ENCODE results near the gene ART3. TPM values are rescaled to one million over a fixed set of nuclear protein-coding genes. Genes with fewer than 3 reads are reported as not detected.

Gene ART3
- polyA plus RNA-seq, 2 of the 4 experiments (the other 2 are of a cell fraction) = not detected

DNA sequence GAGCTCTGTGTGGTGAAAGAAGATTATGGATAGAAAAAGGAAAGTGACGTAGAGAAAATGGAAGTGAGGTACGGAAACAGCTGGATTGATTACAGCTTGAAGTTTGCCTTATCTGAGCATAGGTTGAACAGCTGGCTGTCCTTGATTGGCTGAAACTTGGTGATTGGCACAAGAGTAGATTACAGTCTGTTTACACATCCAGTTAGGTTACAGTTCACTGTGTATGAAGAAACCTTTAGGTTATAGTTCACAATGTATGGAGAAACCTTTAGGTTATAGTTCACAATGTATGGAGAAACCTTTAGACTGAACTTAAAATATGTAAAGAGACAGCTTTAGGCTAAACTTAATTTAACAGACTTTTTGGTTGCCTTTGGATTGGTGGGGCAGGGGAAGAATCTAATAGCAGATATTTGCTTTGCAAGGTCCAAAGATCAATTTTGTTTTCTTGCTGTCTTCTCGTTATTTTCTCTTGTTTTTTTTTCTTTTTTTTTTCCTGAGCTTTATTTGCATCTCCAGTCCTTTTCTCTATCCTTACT is 15.6 kb upstream of the ART3 start:
- H3K9me3 ChIP-seq = no peaks in the 10 kb centered on the region
- H3K4me2 ChIP-seq = no peak overlapping the region
- 57% methylated on average over 3 of the region's 3 CpGs for WGBS (ENCODE audit: missing lambda C conversion rate)
- DNase-seq (ENCODE audit: low read depth in 1 of 2, low spot score in 1 of 2) (no peak), FAIRE-seq (no peak), ATAC-seq (no peak)
- H3K27ac ChIP-seq = no peak overlapping the region
- no peak overlapping the region for H3K4me3 ChIP-seq
- H3K4me1 ChIP-seq = no peaks in the 10 kb centered on the region
- POLR2A ChIA-PET = no interaction called here
- TF ChIP-seq ESRRA (IDR thresholded peaks at IDR 0.05; ENCODE audit: borderline replicate concordance, low read length) = no peak
- TF ChIP-seq CHD4 (IDR thresholded peaks at IDR 0.05; ENCODE audit: borderline replicate concordance) = no peak
- TF ChIP-seq JUN (IDR thresholded peaks at IDR 0.05) = no peak
- no peak for TF ChIP-seq KDM1A (IDR thresholded peaks at IDR 0.05; ENCODE audit: low read depth)
- no peak for TF ChIP-seq JUNB (IDR thresholded peaks at IDR 0.05)
- TF ChIP-seq NR3C1 (IDR thresholded peaks at IDR 0.05) = no peak
- TF ChIP-seq, protein P1, sequence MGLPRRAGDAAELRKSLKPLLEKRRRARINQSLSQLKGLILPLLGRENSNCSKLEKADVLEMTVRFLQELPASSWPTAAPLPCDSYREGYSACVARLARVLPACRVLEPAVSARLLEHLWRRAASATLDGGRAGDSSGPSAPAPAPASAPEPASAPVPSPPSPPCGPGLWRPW (IDR thresholded peaks at IDR 0.05) = no peak
- TF ChIP-seq CEBPB (IDR thresholded peaks at IDR 0.05) = no peak
- no peak for TF ChIP-seq PHF8 (IDR thresholded peaks at IDR 0.05; ENCODE audit: borderline replicate concordance, low read depth)
- no peak for TF ChIP-seq MYC (IDR thresholded peaks at IDR 0.05; ENCODE audit: borderline replicate concordance, low read length)
- TF ChIP-seq, protein P2, sequence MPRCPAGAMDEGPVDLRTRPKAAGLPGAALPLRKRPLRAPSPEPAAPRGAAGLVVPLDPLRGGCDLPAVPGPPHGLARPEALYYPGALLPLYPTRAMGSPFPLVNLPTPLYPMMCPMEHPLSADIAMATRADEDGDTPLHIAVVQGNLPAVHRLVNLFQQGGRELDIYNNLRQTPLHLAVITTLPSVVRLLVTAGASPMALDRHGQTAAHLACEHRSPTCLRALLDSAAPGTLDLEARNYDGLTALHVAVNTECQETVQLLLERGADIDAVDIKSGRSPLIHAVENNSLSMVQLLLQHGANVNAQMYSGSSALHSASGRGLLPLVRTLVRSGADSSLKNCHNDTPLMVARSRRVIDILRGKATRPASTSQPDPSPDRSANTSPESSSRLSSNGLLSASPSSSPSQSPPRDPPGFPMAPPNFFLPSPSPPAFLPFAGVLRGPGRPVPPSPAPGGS (IDR thresholded peaks at IDR 0.05) = no peak
- no peak for TF ChIP-seq ZNF302 (CRISPR knock-in tag; IDR thresholded peaks at IDR 0.05)
- TF ChIP-seq, protein P3, sequence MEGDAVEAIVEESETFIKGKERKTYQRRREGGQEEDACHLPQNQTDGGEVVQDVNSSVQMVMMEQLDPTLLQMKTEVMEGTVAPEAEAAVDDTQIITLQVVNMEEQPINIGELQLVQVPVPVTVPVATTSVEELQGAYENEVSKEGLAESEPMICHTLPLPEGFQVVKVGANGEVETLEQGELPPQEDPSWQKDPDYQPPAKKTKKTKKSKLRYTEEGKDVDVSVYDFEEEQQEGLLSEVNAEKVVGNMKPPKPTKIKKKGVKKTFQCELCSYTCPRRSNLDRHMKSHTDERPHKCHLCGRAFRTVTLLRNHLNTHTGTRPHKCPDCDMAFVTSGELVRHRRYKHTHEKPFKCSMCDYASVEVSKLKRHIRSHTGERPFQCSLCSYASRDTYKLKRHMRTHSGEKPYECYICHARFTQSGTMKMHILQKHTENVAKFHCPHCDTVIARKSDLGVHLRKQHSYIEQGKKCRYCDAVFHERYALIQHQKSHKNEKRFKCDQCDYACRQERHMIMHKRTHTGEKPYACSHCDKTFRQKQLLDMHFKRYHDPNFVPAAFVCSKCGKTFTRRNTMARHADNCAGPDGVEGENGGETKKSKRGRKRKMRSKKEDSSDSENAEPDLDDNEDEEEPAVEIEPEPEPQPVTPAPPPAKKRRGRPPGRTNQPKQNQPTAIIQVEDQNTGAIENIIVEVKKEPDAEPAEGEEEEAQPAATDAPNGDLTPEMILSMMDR (IDR thresholded peaks at IDR 0.05) = no peak
- no peak for TF ChIP-seq SREBF2 (IDR thresholded peaks at IDR 0.05)
- TF ChIP-seq, protein P4, sequence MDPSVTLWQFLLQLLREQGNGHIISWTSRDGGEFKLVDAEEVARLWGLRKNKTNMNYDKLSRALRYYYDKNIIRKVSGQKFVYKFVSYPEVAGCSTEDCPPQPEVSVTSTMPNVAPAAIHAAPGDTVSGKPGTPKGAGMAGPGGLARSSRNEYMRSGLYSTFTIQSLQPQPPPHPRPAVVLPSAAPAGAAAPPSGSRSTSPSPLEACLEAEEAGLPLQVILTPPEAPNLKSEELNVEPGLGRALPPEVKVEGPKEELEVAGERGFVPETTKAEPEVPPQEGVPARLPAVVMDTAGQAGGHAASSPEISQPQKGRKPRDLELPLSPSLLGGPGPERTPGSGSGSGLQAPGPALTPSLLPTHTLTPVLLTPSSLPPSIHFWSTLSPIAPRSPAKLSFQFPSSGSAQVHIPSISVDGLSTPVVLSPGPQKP (IDR thresholded peaks at IDR 0.05; ENCODE audit: low read depth, low read length) = no peak
- TF ChIP-seq NFE2L2 (conservative IDR thresholded peaks at IDR 0.05; ENCODE audit: low read length) = no peak
- TF ChIP-seq HDAC2 (IDR thresholded peaks at IDR 0.05) = no peak
- no peak for TF ChIP-seq CBX2 (IDR thresholded peaks at IDR 0.05; ENCODE audit: borderline replicate concordance, low read depth)
- no peak for TF ChIP-seq POLR2A (IDR thresholded peaks at IDR 0.05; ENCODE audit: low read length)
- TF ChIP-seq, protein P5, sequence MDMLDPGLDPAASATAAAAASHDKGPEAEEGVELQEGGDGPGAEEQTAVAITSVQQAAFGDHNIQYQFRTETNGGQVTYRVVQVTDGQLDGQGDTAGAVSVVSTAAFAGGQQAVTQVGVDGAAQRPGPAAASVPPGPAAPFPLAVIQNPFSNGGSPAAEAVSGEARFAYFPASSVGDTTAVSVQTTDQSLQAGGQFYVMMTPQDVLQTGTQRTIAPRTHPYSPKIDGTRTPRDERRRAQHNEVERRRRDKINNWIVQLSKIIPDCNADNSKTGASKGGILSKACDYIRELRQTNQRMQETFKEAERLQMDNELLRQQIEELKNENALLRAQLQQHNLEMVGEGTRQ (IDR thresholded peaks at IDR 0.05) = no peak
- CTCF ChIA-PET = interaction anchor here (1.2 kb wide), 2 partner anchors 64 to 143 kb away, joined by 3 to 4 read pairs; no protein-coding TSS in a partner anchor

DNA sequence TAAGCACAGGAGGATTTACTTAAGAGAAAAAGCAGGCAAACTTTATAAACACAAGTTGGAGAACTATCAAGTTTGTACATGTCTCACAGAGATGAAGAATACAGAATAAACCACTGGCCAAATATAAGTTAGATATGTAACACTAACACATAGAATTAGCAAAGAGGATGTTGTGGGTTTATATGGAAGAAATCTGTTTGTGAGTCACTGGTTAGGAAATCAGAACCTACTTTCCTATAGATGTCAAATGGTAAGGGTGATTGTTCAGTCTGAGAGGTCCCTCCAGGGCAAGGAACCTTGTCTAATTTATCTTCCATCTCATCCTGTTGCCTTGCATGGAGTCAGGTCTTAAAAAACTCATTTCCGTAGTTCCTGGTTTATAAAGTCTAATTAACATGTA is 14.8 kb upstream of the ART3 start:
- DNase-seq (ENCODE audit: low read depth in 1 of 2, low spot score in 1 of 2) (no peak), ATAC-seq (no peak), FAIRE-seq (no peak)
- no peaks in the 10 kb centered on the region for H3K9me3 ChIP-seq
- 18% methylated on average over 1 of the region's 1 CpG for WGBS (ENCODE audit: missing lambda C conversion rate)
- H3K27ac ChIP-seq = no peak overlapping the region
- CTCF ChIA-PET = no interaction called here
- H3K4me3 ChIP-seq = no peak overlapping the region
- H3K4me2 ChIP-seq = no peak overlapping the region
- TF ChIP-seq HOXB13 (CRISPR knock-in tag; IDR thresholded peaks at IDR 0.05; ENCODE audit: low read depth) (no peak), POLR2A (IDR thresholded peaks at IDR 0.05; ENCODE audit: low read length) (no peak), CHD2 (IDR thresholded peaks at IDR 0.05; ENCODE audit: low read length, partially characterized antibody) (no peak)
- TF ChIP-seq, protein P2 (IDR thresholded peaks at IDR 0.05) = no peak
- TF ChIP-seq, protein P6, sequence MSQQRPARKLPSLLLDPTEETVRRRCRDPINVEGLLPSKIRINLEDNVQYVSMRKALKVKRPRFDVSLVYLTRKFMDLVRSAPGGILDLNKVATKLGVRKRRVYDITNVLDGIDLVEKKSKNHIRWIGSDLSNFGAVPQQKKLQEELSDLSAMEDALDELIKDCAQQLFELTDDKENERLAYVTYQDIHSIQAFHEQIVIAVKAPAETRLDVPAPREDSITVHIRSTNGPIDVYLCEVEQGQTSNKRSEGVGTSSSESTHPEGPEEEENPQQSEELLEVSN (IDR thresholded peaks at IDR 0.05; ENCODE audit: borderline replicate concordance, low read depth) = no peak
- POLR2A ChIA-PET = no interaction called here
- H3K4me1 ChIP-seq = no peaks in the 10 kb centered on the region
